ENCODE results near the gene SLC25A1. TPM values are rescaled to one million over a fixed set of nuclear protein-coding genes. Genes with fewer than 3 reads are reported as not detected.

Gene SLC25A1
- total RNA-seq, 1 experiment from 2014 or later: 201 TPM

- TF ChIP-seq ZBTB21 (CRISPR knock-in tag; IDR thresholded peaks at IDR 0.05; ENCODE audit: borderline replicate concordance): no peak
- TF ChIP-seq ETV6 (CRISPR knock-in tag; IDR thresholded peaks at IDR 0.05): no peak
- TF ChIP-seq TCF7 (CRISPR knock-in tag; IDR thresholded peaks at IDR 0.05; ENCODE audit: low read depth): no peak
- TF ChIP-seq ZNF671 (CRISPR knock-in tag; IDR thresholded peaks at IDR 0.05): no peak
- TF ChIP-seq ZNF317 (CRISPR knock-in tag; IDR thresholded peaks at IDR 0.05; ENCODE audit: borderline replicate concordance, low read depth): no peak
Observed at GRCh38 chr22:19131685-19132015, 46.9 kb downstream of the SLC25A1 start (continued).

- DNase-seq (ENCODE audit: low spot score) (peak; percentile 37), ATAC-seq (peak; percentile 84)
- Mint-ChIP-seq H3K27me3 (ENCODE audit: low read depth) (no peaks in the 10 kb centered on the region), H3K4me3 (no peak within 1 kb of the TSS), H3K9me3 (no peaks in the 10 kb centered on the region), H3K27ac (no peak within 1 kb of the TSS), H3K4me1 (no peaks in the 10 kb centered on the region), H3K36me3 (peaks cover 10% of the 10 kb centered on the region; the same call in 1 of the 2 replicates)
- CTCF ChIA-PET: no interaction called here
- POLR2A ChIA-PET: no interaction called here
- TF ChIP-seq JAZF1 (CRISPR knock-in tag; IDR thresholded peaks at IDR 0.05) (no peak), SMAD4 (CRISPR knock-in tag; IDR thresholded peaks at IDR 0.05) (no peak), ATF3 (CRISPR knock-in tag; conservative IDR thresholded peaks at IDR 0.05) (no peak), MAX (CRISPR knock-in tag; IDR thresholded peaks at IDR 0.05) (no peak), ZNF263 (CRISPR knock-in tag; IDR thresholded peaks at IDR 0.05; ENCODE audit: low read depth) (no peak), CREB1 (CRISPR knock-in tag; IDR thresholded peaks at IDR 0.05) (no peak), ZSCAN18 (CRISPR knock-in tag; IDR thresholded peaks at IDR 0.05) (no peak), USF2 (CRISPR knock-in tag; IDR thresholded peaks at IDR 0.05) (no peak), E2F4 (CRISPR knock-in tag; IDR thresholded peaks at IDR 0.05; ENCODE audit: borderline replicate concordance, low read depth) (no peak), MLX (CRISPR knock-in tag; IDR thresholded peaks at IDR 0.05) (no peak)
Observed at GRCh38 chr22:19130959-19131684, 47.4 kb downstream of the SLC25A1 start, which contains the start of gene TSSK2. Gene TSSK2 (plus strand): TSS chr22:19131308. CDS start chr22:19131400, 92 bp downstream.

GRCh38 chr22:19129871-19130270, 48.7 kb downstream of the SLC25A1 start:
- Mint-ChIP-seq H3K27me3 (ENCODE audit: low read depth) (no peaks in the 10 kb centered on the region), H3K4me3 (no peak overlapping the region), H3K9me3 (no peaks in the 10 kb centered on the region), H3K27ac (peak overlapping the region; percentile 73; the same call in 1 of the 2 replicates), H3K4me1 (no peaks in the 10 kb centered on the region), H3K36me3 (0 out of 2 replicates have a peak, but pooled peaks cover 2% of the 10 kb centered on the region)
- POLR2A ChIA-PET: no interaction called here
- DNase-seq (ENCODE audit: low spot score): no peak
- CTCF ChIA-PET: no interaction called here
- ATAC-seq: no peak
- TF ChIP-seq NFE2L1 (CRISPR knock-in tag; IDR thresholded peaks at IDR 0.05) (no peak), CTCF (IDR thresholded peaks at IDR 0.05) (no peak), E2F5 (CRISPR knock-in tag; IDR thresholded peaks at IDR 0.05) (no peak), TP53 (CRISPR knock-in tag; IDR thresholded peaks at IDR 0.05) (no peak), E2F4 (CRISPR knock-in tag; IDR thresholded peaks at IDR 0.05; ENCODE audit: borderline replicate concordance, low read depth) (no peak), RORB (CRISPR knock-in tag; IDR thresholded peaks at IDR 0.05) (no peak), FOXP1 (CRISPR knock-in tag; IDR thresholded peaks at IDR 0.05; ENCODE audit: borderline replicate concordance) (no peak)
